Esophagus muscularis mucosa (tissue), 4 donors: ENCODE measurements around the gene EGFL7. TPM values are rescaled to one million over a fixed set of nuclear protein-coding genes. Genes with fewer than 3 reads are reported as not detected.

Source experiments
- DNase-seq: peaks from one replicate; pipeline ENCODE4 v3.0.0-alpha.2; 2017; ENCODE audit errors: extremely low spot score
- H3K27ac ChIP-seq, 4 donors: fragments of 200-600 bp; sonication (generic); replicated peaks in 1 of 4; 1 replicate in 3 of 4; 2 replicates in 1 of 4; pipeline ENCODE4 v1.5.1; 2016 to 2019; ENCODE audit warnings: mild to moderate bottlenecking in 1 of 4
- H3K27me3 ChIP-seq, 4 donors: fragments of 200-600 bp; sonication (generic); one replicate each; pipeline versions ENCODE4 v1.5.1 to v1.6.0; 2016 to 2019
- H3K36me3 ChIP-seq, 4 donors: fragments of 200-600 bp; sonication (generic); one replicate each; pipeline ENCODE4 v1.5.1; 2016 to 2019
- H3K4me1 ChIP-seq, 4 donors: fragments of 200-600 bp; sonication (generic); one replicate each; pipeline ENCODE4 v1.5.1; 2016 to 2019
- H3K4me3 ChIP-seq, 4 donors: fragments of 200-600 bp; sonication (generic); 1 replicate in 2 of 4; 2 replicates in 2 of 4; pipeline ENCODE4 v1.5.1; 2016 to 2019; ENCODE audit warnings: mild to moderate bottlenecking in 4 of 4, moderate library complexity in 1 of 4
- H3K9me3 ChIP-seq, 4 donors: fragments of 200-600 bp; sonication (generic); 1 replicate in 3 of 4; 2 replicates in 1 of 4; pipeline ENCODE4 v1.5.1; 2016 to 2019
- EP300 ChIP-seq: sonication (generic); formaldehyde crosslinking; IDR thresholded peaks from one replicate; pipeline ENCODE4 v1.6.1; 2017; ENCODE audit warnings: antibody characterized with exemption
- POLR2A ChIP-seq: fragments of 450-650 bp; IDR thresholded peaks from one replicate; pipeline ENCODE4 v1.6.1; 2017; ENCODE audit warnings: antibody characterized with exemption, moderate library complexity, mild to moderate bottlenecking, low read depth
- POLR2AphosphoS5 ChIP-seq, 2 donors: sonication (generic); formaldehyde crosslinking; IDR thresholded peaks; one replicate each; pipeline ENCODE4 v1.6.1; 2017; ENCODE audit warnings: antibody characterized with exemption in 2 of 2
- WGBS: methylation state at CpG from one replicate; pipeline ENCODE4 v1.1.5; 2018; 5-methylcytosine and 5-hydroxymethylcytosine counted together
- intact Hi-C: fragments of 100-400 bp; cut with DNase I; formaldehyde crosslinking; loops from one replicate; pipeline ENCODE4 v1.15.1; 2023
- total RNA-seq, 4 donors: library from RNA; depleted of rRNA; stranded (reverse); fragments of >200 nt; gene quantifications; one replicate each; pipeline versions ENCODE4 v1.1.0 to v1.2.1, GENCODE V29; 2016
- TF ChIP-seq, protein P1 (sequence below), 3 experiments: fragments of 200-600 bp in 2 of 3; fragments of 450-650 bp in 1 of 3; sonication (generic) in 2 of 3; IDR thresholded peaks; one replicate each; pipeline ENCODE4 v1.5.1; 2017 to 2019; ENCODE audit warnings: antibody characterized with exemption in 3 of 3, mild to moderate bottlenecking in 2 of 3, moderate library complexity in 1 of 3

Gene EGFL7
- 100 to 1,000 TPM in 1 of 4 donors, 10 to 100 TPM in 3; 33.2 to 134 (median 78.7) TPM for total RNA-seq

GRCh38 chr9:136662656-136663581 lies at the start of gene EGFL7:
TSS of gene EGFL7 (plus strand) at chr9:136662916. CDS start at chr9:136668283, 5,367 bp downstream.
- H3K36me3 ChIP-seq = peaks cover 0 to 38% (median 7%) of the 10 kb centered on the region in 4 donors
- intact Hi-C loops = no loop called here
- peaks cover 0 to 92% (median 9%) of the 10 kb centered on the region in 4 donors for H3K27me3 ChIP-seq
- 79% methylated on average over 25 of the region's 38 CpGs for WGBS
- peak within 1 kb of the TSS; percentile 53 to 65 (median 56) for H3K4me3 ChIP-seq
- peak; percentile 66 to 87 for TF ChIP-seq POLR2AphosphoS5 (IDR thresholded peaks at IDR 0.05)
- no peak for TF ChIP-seq EP300
- no peak for DNase-seq
- no peaks in the 10 kb centered on the region for H3K9me3 ChIP-seq
- H3K4me1 ChIP-seq = peaks cover 3 to 22% (median 14%) of the 10 kb centered on the region in 4 donors
- H3K27ac ChIP-seq = peak within 1 kb of the TSS; percentile 30 to 80 (median 68)

DNA sequence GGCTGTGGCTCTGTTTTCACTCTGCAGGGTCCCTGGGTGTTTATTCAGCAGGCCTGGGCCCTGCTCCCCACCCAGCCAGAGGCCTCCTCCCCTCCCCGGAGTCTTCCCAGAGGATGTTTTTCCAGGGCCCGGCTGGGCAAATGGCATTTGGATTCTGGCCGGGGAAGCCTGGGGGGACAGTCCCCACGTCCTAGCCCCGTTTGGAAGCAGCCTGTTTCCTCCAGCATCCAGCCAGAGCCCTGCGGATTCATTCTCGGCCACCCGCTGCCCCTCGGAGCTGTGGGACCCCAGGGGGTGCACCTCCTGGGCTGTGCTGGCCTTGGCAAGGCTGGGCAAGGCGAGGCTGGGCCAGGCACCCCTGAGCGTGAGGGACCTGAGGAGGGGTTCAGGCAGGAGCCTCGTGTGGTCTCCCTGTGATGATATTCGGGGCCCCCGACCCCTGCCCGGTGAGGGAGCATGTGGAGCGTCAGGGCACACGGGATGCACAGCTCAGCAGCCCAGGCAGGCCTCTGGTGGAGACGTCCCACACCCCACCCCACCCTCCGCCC lies 48.8 kb upstream of the EGFL7 start:
- no peak for DNase-seq
- intact Hi-C loops = no loop called here

GRCh38 chr9:136614372-136614922 lies 48.3 kb upstream of the EGFL7 start:
- peak overlapping the region in 3 of 4 donors; percentile 34 to 60 (median 43) for H3K27ac ChIP-seq

More for the DNA sequence above, 48.8 kb upstream of the EGFL7 start:
- no peaks in the 10 kb centered on the region for H3K27me3 ChIP-seq
- H3K4me3 ChIP-seq = no peak overlapping the region
- no peak for TF ChIP-seq POLR2AphosphoS5 (IDR thresholded peaks at IDR 0.05)
- TF ChIP-seq EP300 = no peak
- TF ChIP-seq POLR2A = no peak
- TF ChIP-seq, protein P1, sequence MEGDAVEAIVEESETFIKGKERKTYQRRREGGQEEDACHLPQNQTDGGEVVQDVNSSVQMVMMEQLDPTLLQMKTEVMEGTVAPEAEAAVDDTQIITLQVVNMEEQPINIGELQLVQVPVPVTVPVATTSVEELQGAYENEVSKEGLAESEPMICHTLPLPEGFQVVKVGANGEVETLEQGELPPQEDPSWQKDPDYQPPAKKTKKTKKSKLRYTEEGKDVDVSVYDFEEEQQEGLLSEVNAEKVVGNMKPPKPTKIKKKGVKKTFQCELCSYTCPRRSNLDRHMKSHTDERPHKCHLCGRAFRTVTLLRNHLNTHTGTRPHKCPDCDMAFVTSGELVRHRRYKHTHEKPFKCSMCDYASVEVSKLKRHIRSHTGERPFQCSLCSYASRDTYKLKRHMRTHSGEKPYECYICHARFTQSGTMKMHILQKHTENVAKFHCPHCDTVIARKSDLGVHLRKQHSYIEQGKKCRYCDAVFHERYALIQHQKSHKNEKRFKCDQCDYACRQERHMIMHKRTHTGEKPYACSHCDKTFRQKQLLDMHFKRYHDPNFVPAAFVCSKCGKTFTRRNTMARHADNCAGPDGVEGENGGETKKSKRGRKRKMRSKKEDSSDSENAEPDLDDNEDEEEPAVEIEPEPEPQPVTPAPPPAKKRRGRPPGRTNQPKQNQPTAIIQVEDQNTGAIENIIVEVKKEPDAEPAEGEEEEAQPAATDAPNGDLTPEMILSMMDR (IDR thresholded peaks at IDR 0.05) = no peak
- peaks cover 20 to 27% (median 23%) of the 10 kb centered on the region in 4 donors for H3K4me1 ChIP-seq
- WGBS = 47% methylated on average over 7 of the region's 19 CpGs
- no peaks in the 10 kb centered on the region for H3K9me3 ChIP-seq
- H3K36me3 ChIP-seq = no peaks in the 10 kb centered on the region
- peak overlapping the region in 3 of 4 donors; percentile 3 to 65 (median 59) for H3K27ac ChIP-seq

DNA sequence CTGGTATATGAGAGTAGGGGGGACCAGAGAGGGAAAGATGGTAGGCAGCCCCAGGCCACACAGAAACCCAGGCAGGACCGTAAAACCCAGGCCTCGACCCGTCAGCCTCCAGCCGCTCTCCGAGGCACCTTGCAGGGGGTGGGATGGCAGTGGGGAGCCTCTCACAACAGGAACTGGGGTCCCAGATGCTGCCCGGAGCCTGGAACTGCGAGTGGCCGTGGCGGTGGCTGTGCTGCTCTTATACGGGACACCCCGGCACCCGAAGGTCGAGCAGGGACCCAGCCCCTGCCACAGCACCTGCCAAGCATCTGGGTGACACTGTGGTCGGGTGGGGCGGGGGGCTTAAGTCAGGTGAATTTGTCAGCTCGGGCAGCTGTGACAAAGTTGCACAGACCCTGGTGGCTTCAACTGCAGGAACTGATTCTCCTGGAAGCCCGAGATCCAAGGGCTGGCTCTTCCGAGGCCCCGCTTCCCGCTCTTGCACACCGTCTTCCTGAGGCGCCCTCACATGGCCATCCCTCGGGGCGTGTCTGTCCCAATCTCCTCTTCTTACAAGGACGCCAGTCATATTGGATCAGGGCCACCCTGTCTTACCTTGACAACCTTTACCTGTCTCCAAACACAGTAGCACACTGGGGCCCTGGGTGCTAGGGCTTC lies 47.6 kb upstream of the EGFL7 start:
- no peak for DNase-seq
- intact Hi-C loops = no loop called here
- no peaks in the 10 kb centered on the region for H3K9me3 ChIP-seq
- 65% methylated on average over 12 of the region's 25 CpGs for WGBS
- H3K4me3 ChIP-seq = no peak overlapping the region
- no peaks in the 10 kb centered on the region for H3K36me3 ChIP-seq
- H3K27me3 ChIP-seq = no peaks in the 10 kb centered on the region
- H3K27ac ChIP-seq = peak overlapping the region in 3 of 4 donors; percentile 34 to 60 (median 43)
- TF ChIP-seq, protein P1 (IDR thresholded peaks at IDR 0.05) = peak in 2 of 3 experiments; percentile 20 to 26
- no peak for TF ChIP-seq POLR2A
- peaks cover 20 to 29% (median 26%) of the 10 kb centered on the region in 4 donors for H3K4me1 ChIP-seq

More at GRCh38 chr9:136614372-136614922, 48.3 kb upstream of the EGFL7 start:
- H3K27me3 ChIP-seq = no peaks in the 10 kb centered on the region
- 83% methylated on average over 16 of the region's 22 CpGs for WGBS
- intact Hi-C loops = no loop called here
- TF ChIP-seq POLR2AphosphoS5 (IDR thresholded peaks at IDR 0.05) (peak; percentile 24 to 25), EP300 (no peak)
- no peak for DNase-seq
- H3K4me3 ChIP-seq = no peak overlapping the region
- peaks cover 20 to 29% (median 25%) of the 10 kb centered on the region in 4 donors for H3K4me1 ChIP-seq
- no peaks in the 10 kb centered on the region for H3K36me3 ChIP-seq
- no peaks in the 10 kb centered on the region for H3K9me3 ChIP-seq

- TF ChIP-seq POLR2A = no peak
- TF ChIP-seq, protein P1 (IDR thresholded peaks at IDR 0.05) = no peak
- TF ChIP-seq POLR2AphosphoS5 (IDR thresholded peaks at IDR 0.05) = no peak
- TF ChIP-seq EP300 = no peak
- WGBS = 95% methylated on average over 6 of the region's 17 CpGs
- Histone ChIP-seq H3K27me3 (no peaks in the 10 kb centered on the region), H3K36me3 (no peaks in the 10 kb centered on the region), H3K4me3 (no peak overlapping the region), H3K27ac (peak overlapping the region in 1 of 4 donors; percentile 60), H3K4me1 (peaks cover 20 to 32% (median 30%) of the 10 kb centered on the region in 4 donors), H3K9me3 (no peaks in the 10 kb centered on the region)
- intact Hi-C loops = no loop called here
- no peak for DNase-seq
Observed at GRCh38 chr9:136615631-136616306, 46.9 kb upstream of the EGFL7 start.
